HFF-Myc (cell line): Measurements from ENCODE around the gene SECISBP2.

Experiments
- DNase-seq: peaks from one replicate; pipeline ENCODE4 v3.0.0-alpha.2; 2011; ENCODE audit warnings: low read depth; ENCODE audit errors: extremely low read depth
- H3K4me3 ChIP-seq: replicated peaks from 2 replicates; pipeline ENCODE4 v1.5.1; 2011; ENCODE audit warnings: low read depth, mild to moderate bottlenecking, control low read depth, low read length
- CTCF ChIP-seq: IDR thresholded peaks from 2 replicates; pipeline ENCODE4 v1.5.1; 2012; ENCODE audit warnings: mild to moderate bottlenecking, low read depth, low read length, control low read depth; ENCODE audit errors: missing control alignments

SECISBP2 gene

GRCh38 chr9:89358985-89359384 is 40.7 kb downstream of the SECISBP2 start:
- DNase-seq: no peak
- no peak for TF ChIP-seq CTCF
- H3K4me3 ChIP-seq: no peak overlapping the region

GRCh38 chr9:89359751-89360261 is 41.5 kb downstream of the SECISBP2 start:
- H3K4me3 ChIP-seq: no peak overlapping the region
- no peak for TF ChIP-seq CTCF
- no peak for DNase-seq

GRCh38 chr9:89360465-89360864 is 42.2 kb downstream of the SECISBP2 start:
- no peak for TF ChIP-seq CTCF
- no peak overlapping the region for H3K4me3 ChIP-seq
- no peak for DNase-seq

GRCh38 chr9:89361031-89361430 is 42.7 kb downstream of the SECISBP2 start:
- no peak for TF ChIP-seq CTCF
- DNase-seq: no peak
- no peak overlapping the region for H3K4me3 ChIP-seq

- H3K4me3 ChIP-seq: no peak overlapping the region
- DNase-seq: no peak
- no peak for TF ChIP-seq CTCF
Observed at GRCh38 chr9:89361816-89362646, 43.7 kb downstream of the SECISBP2 start.

- H3K4me3 ChIP-seq: no peak overlapping the region
- no peak for TF ChIP-seq CTCF
- no peak for DNase-seq
Observed at GRCh38 chr9:89362647-89363310, 44.5 kb downstream of the SECISBP2 start.
